Measurements from ENCODE around the gene KIF1C.

The KIF1C gene

GRCh38 chr17:4997302-4998026 lies at the start of gene KIF1C, which contains the start of gene INCA1:
KIF1C (plus strand) TSS chr17:4997950; CDS start chr17:5000247, 2,297 bp downstream.
INCA1 (minus strand) TSS chr17:4997522; CDS start chr17:4994437, 3,085 bp downstream.
- peak; percentile 65 to 71 for DNase-seq (ENCODE audit: low read depth in 2 of 2)

GRCh38 chr17:4948166-4948930 lies 49.4 kb upstream of the KIF1C start, which contains the start of gene PFN1:
PFN1 (minus strand) TSS chr17:4948530; CDS start chr17:4948394, 136 bp downstream.
- peak; percentile 92 for DNase-seq (ENCODE audit: low read depth in 2 of 2)

- peak; percentile 80 to 82 for DNase-seq (ENCODE audit: low read depth in 2 of 2)
Measured at GRCh38 chr17:4948931-4949320, 48.8 kb upstream of the KIF1C start.

GRCh38 chr17:4949321-4950074 lies 48.3 kb upstream of the KIF1C start:
- peak in 1 of 2 experiments; percentile 24 for DNase-seq (ENCODE audit: low read depth in 2 of 2)

- no peak for DNase-seq (ENCODE audit: low read depth in 2 of 2)
Measured at GRCh38 chr17:4950075-4950745, 47.5 kb upstream of the KIF1C start.

GRCh38 chr17:4950746-4951204 lies 47.0 kb upstream of the KIF1C start, which contains the start of gene ENO3:
ENO3 (plus strand) TSS chr17:4951119; CDS start chr17:4951830, 711 bp downstream.
- DNase-seq (ENCODE audit: low read depth in 2 of 2): no peak

GRCh38 chr17:4951486-4951885 lies 46.3 kb upstream of the KIF1C start:
- no peak for DNase-seq (ENCODE audit: low read depth in 2 of 2)

- no peak for DNase-seq (ENCODE audit: low read depth in 2 of 2)
Measured at GRCh38 chr17:4953451-4953961, 44.2 kb upstream of the KIF1C start.

GRCh38 chr17:4955091-4955490 lies 42.7 kb upstream of the KIF1C start:
- no peak for DNase-seq (ENCODE audit: low read depth in 2 of 2)

- DNase-seq (ENCODE audit: low read depth in 2 of 2): no peak
Measured at GRCh38 chr17:4956493-4957061, 41.2 kb upstream of the KIF1C start.

GRCh38 chr17:4958102-4958501 lies 39.6 kb upstream of the KIF1C start:
- no peak for DNase-seq (ENCODE audit: low read depth in 2 of 2)

GRCh38 chr17:4959261-4959965 lies 38.3 kb upstream of the KIF1C start:
- DNase-seq (ENCODE audit: low read depth in 2 of 2): no peak

GRCh38 chr17:4960279-4960922 lies 37.3 kb upstream of the KIF1C start:
- DNase-seq (ENCODE audit: low read depth in 2 of 2): no peak

- no peak for DNase-seq (ENCODE audit: low read depth in 2 of 2)
Measured at GRCh38 chr17:4965311-4965986, 32.3 kb upstream of the KIF1C start.

GRCh38 chr17:4966844-4967538 lies 30.8 kb upstream of the KIF1C start:
- peak; percentile 99 for DNase-seq (ENCODE audit: low read depth in 2 of 2)

- DNase-seq (ENCODE audit: low read depth in 2 of 2): peak; percentile 95
Measured at GRCh38 chr17:4967539-4968485, 29.9 kb upstream of the KIF1C start, which contains the start of gene SPAG7. SPAG7 (minus strand) TSS chr17:4967817; CDS start chr17:4967804, 13 bp downstream.

- DNase-seq (ENCODE audit: low read depth in 2 of 2): no peak
Measured at GRCh38 chr17:4968486-4969046, 29.2 kb upstream of the KIF1C start.

Measured in fibroblast of skin of left quadriceps (primary cell).